Measurements from ENCODE around the gene ZNF593.

DNA sequence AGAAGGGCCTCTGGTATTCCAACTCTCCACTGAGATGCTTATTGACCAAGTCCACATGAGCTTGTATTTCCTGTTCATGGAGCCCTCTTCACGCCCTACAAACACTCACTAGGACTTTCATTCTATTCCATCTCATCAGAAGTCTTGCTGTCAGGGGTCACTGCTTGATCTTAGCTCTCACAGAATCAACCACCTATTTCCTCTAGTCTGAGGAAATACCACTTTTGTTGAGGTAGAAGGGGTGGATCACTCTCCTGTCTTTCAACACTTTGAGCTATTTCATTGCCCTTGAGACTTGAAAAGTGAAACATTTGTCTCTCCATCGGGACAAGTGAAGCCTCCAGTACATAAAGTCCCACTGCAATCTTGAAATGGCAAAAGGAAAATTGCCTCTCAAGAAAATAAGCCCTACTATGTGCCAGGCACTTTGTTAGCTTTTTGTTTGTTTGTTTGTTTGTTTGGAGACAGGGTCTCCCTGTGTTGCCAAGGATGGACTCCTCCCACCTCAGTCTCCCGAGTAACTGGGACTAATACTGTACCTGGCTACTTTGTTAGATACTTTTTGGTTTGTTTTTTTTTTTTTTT, 30.6 kb upstream of the ZNF593 start:
- TF ChIP-seq, protein P1, sequence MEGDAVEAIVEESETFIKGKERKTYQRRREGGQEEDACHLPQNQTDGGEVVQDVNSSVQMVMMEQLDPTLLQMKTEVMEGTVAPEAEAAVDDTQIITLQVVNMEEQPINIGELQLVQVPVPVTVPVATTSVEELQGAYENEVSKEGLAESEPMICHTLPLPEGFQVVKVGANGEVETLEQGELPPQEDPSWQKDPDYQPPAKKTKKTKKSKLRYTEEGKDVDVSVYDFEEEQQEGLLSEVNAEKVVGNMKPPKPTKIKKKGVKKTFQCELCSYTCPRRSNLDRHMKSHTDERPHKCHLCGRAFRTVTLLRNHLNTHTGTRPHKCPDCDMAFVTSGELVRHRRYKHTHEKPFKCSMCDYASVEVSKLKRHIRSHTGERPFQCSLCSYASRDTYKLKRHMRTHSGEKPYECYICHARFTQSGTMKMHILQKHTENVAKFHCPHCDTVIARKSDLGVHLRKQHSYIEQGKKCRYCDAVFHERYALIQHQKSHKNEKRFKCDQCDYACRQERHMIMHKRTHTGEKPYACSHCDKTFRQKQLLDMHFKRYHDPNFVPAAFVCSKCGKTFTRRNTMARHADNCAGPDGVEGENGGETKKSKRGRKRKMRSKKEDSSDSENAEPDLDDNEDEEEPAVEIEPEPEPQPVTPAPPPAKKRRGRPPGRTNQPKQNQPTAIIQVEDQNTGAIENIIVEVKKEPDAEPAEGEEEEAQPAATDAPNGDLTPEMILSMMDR (IDR thresholded peaks at IDR 0.05): no peak
- TF ChIP-seq POLR2A (IDR thresholded peaks at IDR 0.05): no peak

All from uterus (tissue), 2 donors.